Measurements from ENCODE around the gene TMEM154.

DNA sequence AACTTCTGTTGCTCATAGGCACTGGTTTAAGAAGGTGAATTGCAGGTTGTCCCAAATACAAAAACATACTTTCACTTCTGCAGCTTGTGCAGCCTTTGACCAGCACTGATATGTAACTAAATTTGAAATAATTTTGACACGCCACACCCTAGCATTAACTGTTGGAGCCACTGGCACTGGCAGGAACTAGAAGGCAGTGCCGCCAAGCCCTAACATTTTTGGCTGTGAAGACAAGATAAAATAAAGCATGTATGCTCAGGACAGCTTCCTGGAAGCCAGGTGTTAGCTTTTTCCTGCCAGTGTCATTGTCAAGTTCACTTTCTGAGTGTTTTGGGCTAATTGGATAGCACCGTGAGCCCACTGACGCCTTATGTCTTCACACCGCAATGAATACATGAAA, 78.6 kb downstream of the TMEM154 start:
- TF ChIP-seq, protein P1, sequence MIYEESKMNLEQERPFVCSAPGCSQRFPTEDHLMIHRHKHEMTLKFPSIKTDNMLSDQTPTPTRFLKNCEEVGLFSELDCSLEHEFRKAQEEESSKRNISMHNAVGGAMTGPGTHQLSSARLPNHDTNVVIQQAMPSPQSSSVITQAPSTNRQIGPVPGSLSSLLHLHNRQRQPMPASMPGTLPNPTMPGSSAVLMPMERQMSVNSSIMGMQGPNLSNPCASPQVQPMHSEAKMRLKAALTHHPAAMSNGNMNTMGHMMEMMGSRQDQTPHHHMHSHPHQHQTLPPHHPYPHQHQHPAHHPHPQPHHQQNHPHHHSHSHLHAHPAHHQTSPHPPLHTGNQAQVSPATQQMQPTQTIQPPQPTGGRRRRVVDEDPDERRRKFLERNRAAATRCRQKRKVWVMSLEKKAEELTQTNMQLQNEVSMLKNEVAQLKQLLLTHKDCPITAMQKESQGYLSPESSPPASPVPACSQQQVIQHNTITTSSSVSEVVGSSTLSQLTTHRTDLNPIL (CRISPR knock-in tag; IDR thresholded peaks at IDR 0.05; ENCODE audit: low read depth): no peak
- no peak for TF ChIP-seq SNAI2 (CRISPR knock-in tag; IDR thresholded peaks at IDR 0.05)
- TF ChIP-seq ZFP30 (CRISPR knock-in tag; IDR thresholded peaks at IDR 0.05): no peak
- TF ChIP-seq ZNF8 (CRISPR knock-in tag; IDR thresholded peaks at IDR 0.05): no peak
- TF ChIP-seq TSHZ2 (CRISPR knock-in tag; IDR thresholded peaks at IDR 0.05): no peak
- no peak for TF ChIP-seq TOX (CRISPR knock-in tag; IDR thresholded peaks at IDR 0.05; ENCODE audit: borderline replicate concordance)
- TF ChIP-seq PATZ1 (CRISPR knock-in tag; IDR thresholded peaks at IDR 0.05; ENCODE audit: borderline replicate concordance): no peak
- TF ChIP-seq CSRNP3 (CRISPR knock-in tag; IDR thresholded peaks at IDR 0.05): no peak
- TF ChIP-seq BACH2 (CRISPR knock-in tag; IDR thresholded peaks at IDR 0.05; ENCODE audit: borderline replicate concordance): no peak
- no peak for TF ChIP-seq ZFP3 (CRISPR knock-in tag; IDR thresholded peaks at IDR 0.05)
